Mucosa of rectum (tissue), 2 donors: ENCODE results near the gene MSH6.
"Not testable (repeated sequence)": the region's sequence is repeated elsewhere in the genome, so short reads cannot be mapped to it uniquely, and the experiment has no call there.

Experiments used
- H3K27ac ChIP-seq, 2 donors: one replicate each; pipeline ENCODE4 v1.7.0; 2013; ENCODE audit warnings: inconsistent platforms in 2 of 2, low read depth in 2 of 2, low read length in 2 of 2
- H3K27me3 ChIP-seq, 2 donors: one replicate each; pipeline ENCODE4 v1.7.0; 2013; ENCODE audit warnings: low read length in 2 of 2; ENCODE audit not compliant: control insufficient read depth in 2 of 2, insufficient read depth in 2 of 2
- H3K36me3 ChIP-seq, 2 donors: one replicate each; pipeline ENCODE4 v1.7.0; 2013; ENCODE audit warnings: low read length in 2 of 2; ENCODE audit not compliant: control insufficient read depth in 2 of 2, insufficient read depth in 2 of 2
- H3K4me1 ChIP-seq, 2 donors: one replicate each; pipeline ENCODE4 v1.7.0; 2013; ENCODE audit warnings: low read length in 2 of 2, mild to moderate bottlenecking in 1 of 2; ENCODE audit not compliant: control insufficient read depth in 2 of 2, insufficient read depth in 2 of 2
- H3K4me3 ChIP-seq, 2 donors: one replicate each; pipeline ENCODE4 v1.7.0; 2013; ENCODE audit warnings: low read length in 2 of 2
- H3K9ac ChIP-seq, 2 donors: one replicate each; pipeline ENCODE4 v1.7.0; 2013; ENCODE audit warnings: low read length in 2 of 2, low read depth in 1 of 2, mild to moderate bottlenecking in 1 of 2
- H3K9me3 ChIP-seq, 2 donors: one replicate each; pipeline ENCODE4 v1.7.0; 2013; ENCODE audit warnings: low read length in 2 of 2; ENCODE audit not compliant: control insufficient read depth in 2 of 2
- donor health status: healthy.
- donor health status: Normal muscosa, but diverticular disease.

Gene MSH6

DNA sequence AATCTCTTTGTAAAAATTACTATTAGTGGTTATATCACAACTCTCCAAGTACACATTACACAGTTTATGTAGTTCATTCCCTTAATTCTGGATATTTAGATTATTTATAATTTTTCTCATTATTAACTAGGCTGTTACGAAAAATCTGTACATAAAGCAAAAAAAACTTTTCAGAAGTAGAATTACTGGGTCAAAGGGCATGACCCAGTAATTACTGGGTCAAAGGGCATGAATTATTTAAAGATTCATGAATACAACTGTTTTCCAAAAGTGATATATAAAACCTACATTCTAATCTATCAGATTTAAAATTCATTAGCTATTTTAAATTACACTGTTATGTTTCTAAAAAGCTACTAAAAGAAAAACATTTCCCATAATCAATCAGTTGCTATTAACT, 55.3 kb downstream of the MSH6 start:
- Histone ChIP-seq H3K4me1 (no peaks in the 10 kb centered on the region), H3K4me3 (no peak overlapping the region), H3K27ac (no peak overlapping the region), H3K27me3 (no peaks in the 10 kb centered on the region), H3K36me3 (peaks cover 39 to 40% of the 10 kb centered on the region in 2 donors), H3K9me3 (no peaks in the 10 kb centered on the region), H3K9ac (no peak overlapping the region)

DNA sequence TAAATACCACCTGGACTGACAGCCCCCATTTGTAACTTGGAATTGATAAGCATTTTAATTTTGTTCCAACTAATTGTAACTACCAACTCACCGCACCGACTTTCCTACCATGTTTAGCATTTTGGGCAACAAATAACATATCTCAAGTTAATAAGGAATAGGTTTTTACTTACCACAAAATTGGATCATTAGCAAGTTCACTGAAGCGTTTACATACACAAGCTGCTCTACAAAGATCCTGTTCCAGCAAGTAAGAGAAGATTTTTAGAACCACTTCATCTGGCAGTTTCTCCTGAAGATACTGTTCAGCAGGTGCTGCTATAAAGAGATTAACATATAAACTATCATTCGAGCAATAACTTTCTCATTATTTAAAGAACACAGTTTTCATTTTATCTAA, 55.7 kb downstream of the MSH6 start:
- Histone ChIP-seq H3K4me3 (no peak overlapping the region), H3K27me3 (no peaks in the 10 kb centered on the region), H3K9ac (no peak overlapping the region), H3K36me3 (peaks cover 36 to 39% of the 10 kb centered on the region in 2 donors), H3K4me1 (no peaks in the 10 kb centered on the region), H3K9me3 (no peaks in the 10 kb centered on the region), H3K27ac (no peak overlapping the region)

DNA sequence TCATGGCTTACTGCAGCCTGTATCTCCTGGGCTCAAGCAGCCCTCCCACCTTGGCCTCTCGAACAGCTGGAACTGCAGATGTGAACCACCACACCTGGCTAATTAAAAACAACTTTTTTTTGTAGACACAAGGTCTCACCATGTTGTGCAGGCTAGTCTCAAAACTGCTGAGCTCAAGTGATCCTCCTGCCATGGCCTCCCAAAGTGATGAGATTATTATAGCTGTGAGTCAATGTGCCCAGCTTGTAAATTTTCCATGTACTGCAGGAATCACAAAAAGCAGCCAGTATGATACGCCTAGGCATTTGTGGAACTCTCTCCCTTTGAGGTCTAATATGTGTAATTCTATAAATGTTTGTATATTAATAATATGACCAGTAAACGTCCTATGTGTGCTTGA, 59.9 kb downstream of the MSH6 start:
- Histone ChIP-seq H3K9ac (no peak overlapping the region), H3K27me3 (no peaks in the 10 kb centered on the region), H3K4me3 (no peak overlapping the region), H3K4me1 (no peaks in the 10 kb centered on the region), H3K9me3 (no peaks in the 10 kb centered on the region), H3K27ac (no peak overlapping the region), H3K36me3 (peaks cover 9 to 10% of the 10 kb centered on the region in 2 donors)

DNA sequence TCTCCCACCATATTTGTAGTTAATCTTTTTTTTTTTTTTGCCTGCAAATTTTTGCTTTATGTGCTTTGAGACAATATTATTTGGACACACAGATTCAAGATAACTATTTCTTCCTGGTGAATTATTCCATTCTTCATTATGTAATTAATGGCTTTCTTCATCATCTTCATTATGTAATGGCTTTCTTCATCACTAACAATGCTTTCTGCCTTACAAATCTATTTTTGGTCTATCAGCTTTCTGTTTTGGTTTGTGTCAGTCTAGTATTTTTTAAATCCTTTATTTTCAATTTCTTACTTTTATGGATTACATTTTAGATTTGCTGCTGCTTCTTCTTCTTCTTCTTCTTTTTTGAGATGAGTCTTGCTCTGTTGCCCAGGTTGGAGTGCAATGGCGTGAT, 60.5 kb downstream of the MSH6 start:
- Histone ChIP-seq H3K27me3 (no peaks in the 10 kb centered on the region), H3K9ac (no peak overlapping the region), H3K4me1 (no peaks in the 10 kb centered on the region), H3K27ac (no peak overlapping the region), H3K9me3 (no peaks in the 10 kb centered on the region), H3K36me3 (peaks cover 4 to 8% of the 10 kb centered on the region in 2 donors), H3K4me3 (no peak overlapping the region)

DNA sequence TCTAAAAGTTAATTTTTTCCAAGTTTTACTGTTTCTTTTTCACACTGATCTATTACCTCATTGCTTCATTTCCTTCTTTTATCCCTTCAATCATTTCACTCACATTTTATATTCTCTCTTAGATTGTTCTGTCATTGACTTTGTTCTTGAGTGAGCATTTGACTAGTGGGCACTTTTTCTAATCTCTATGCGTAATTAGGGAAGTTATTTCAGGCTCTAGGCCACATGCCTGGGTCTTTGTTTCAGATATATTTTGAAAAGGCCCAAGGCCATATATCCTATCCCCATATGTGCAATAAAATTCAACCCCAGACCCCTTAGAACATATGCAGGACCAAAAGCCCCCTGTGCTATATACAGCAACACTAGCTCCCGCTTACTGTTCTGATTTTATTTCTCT, 61.2 kb downstream of the MSH6 start:
- H3K27me3 ChIP-seq = no peaks in the 10 kb centered on the region
- H3K27ac ChIP-seq = no peak overlapping the region
- H3K9ac ChIP-seq = no peak overlapping the region
- no peaks in the 10 kb centered on the region for H3K9me3 ChIP-seq
- H3K4me3 ChIP-seq = no peak overlapping the region
- no peaks in the 10 kb centered on the region for H3K4me1 ChIP-seq
- peaks cover 0 to 3% of the 10 kb centered on the region in 2 donors for H3K36me3 ChIP-seq

DNA sequence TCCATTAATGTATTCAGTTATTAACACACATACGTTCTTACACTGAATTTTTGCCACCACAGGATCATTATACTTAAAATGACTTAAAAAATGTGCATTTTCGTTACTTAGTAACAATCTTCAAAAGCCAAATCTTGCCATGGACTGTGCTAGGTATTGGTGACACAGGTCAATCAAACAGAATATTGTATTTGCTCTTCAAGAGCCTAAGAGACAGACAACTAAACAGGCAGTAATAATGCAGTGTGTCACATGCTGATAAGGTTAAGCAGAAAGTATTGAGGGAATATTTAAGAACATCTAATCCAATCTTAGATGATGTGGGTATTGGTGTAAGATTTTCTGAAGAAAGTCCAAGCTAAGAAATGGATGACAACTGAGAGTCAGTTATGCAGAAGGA, 66.4 kb downstream of the MSH6 start:
- Histone ChIP-seq H3K4me1 (peaks cover 0 to 3% of the 10 kb centered on the region in 2 donors), H3K9ac (no peak overlapping the region)

DNA sequence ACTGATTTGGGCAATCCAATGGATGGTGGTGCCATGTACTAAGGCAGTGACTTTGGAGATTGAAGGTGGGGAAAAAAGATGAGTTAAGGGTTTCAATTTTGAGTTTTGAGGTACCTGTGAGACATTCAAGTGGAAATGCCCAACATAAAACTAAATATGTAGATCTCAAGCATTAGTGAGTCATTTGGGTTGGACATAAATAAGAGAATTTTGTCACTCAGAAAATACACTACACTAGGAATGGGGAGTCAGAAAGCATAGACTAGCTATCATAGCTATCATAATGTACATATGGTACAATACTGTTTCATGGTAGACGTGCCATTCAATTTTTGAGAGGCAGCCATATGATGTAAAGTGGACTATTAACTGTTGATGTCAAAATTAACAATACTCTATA, 67.3 kb downstream of the MSH6 start:
- Histone ChIP-seq H3K27ac (no peak overlapping the region), H3K27me3 (no peaks in the 10 kb centered on the region), H3K4me1 (peaks cover 0 to 3% of the 10 kb centered on the region in 2 donors), H3K9me3 (no peaks in the 10 kb centered on the region), H3K9ac (no peak overlapping the region), H3K36me3 (no peaks in the 10 kb centered on the region), H3K4me3 (no peak overlapping the region)

More for the DNA sequence above, 66.4 kb downstream of the MSH6 start:
- H3K27ac ChIP-seq = no peak overlapping the region
- no peaks in the 10 kb centered on the region for H3K9me3 ChIP-seq
- no peaks in the 10 kb centered on the region for H3K27me3 ChIP-seq
- no peaks in the 10 kb centered on the region for H3K36me3 ChIP-seq
- no peak overlapping the region for H3K4me3 ChIP-seq

DNA sequence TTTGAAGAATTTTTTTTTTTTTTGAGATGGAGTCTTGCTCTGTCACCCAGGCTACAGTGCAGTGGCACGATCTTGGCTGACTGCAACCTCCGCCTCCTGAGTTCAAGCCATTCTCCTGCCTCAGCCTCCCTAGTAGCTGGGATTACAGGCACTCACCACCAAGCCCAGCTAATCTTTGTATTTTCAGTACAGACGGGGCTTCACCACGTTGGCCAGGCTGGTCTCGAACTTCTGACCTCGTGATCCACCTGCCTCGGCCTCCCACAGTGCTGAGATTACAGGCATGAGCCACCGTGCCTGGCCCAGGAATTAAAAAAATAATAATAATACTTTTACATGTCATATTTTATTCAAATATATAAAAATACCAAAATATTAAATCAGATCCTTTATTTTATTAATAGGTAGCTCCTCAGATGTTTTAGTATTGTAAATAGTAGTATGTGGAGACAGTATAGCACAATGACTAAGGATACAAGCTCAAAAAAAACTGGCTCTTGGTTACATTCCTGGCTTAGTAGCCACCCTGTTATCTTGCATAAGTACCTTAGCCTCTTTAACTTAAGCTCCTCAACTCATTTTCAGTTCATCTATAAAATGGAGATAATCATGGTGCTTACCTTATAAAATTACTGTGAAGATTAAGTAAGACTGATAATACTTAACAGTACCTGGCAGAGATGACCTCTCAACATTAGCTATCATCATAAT, 70.3 kb downstream of the MSH6 start:
- not testable (repeated sequence) for H3K4me3 ChIP-seq, H3K9me3 ChIP-seq, H3K4me1 ChIP-seq, H3K27me3 ChIP-seq, H3K9ac ChIP-seq, H3K36me3 ChIP-seq, H3K27ac ChIP-seq
